Endothelial cell of umbilical vein (primary cell): Measurements from ENCODE around the gene EML1. TPM values are rescaled to one million over a fixed set of nuclear protein-coding genes. Genes with fewer than 3 reads are reported as not detected.

ENCODE experiments used
- BruUV-seq: library from RNA; stranded (reverse); fragments of 400-500 nt; replicated peaks from 2 replicates; lab custom pipeline; 2021; lab: Mats Ljungman, UMichigan
- CTCF ChIA-PET: fragments of 300-600, 350-600 bp; sonication (Branson Sonifier 250); formaldehyde crosslinking; loops from one replicate; lab custom pipeline; 2021; ENCODE audit warnings: antibody characterized with exemption, inconsistent platforms; lab: Charles Lee
- POLR2A ChIA-PET: fragments of 300-600, 350-600 bp; sonication (Branson Sonifier 250); formaldehyde crosslinking; loops from one replicate; lab custom pipeline; 2021; ENCODE audit warnings: antibody characterized with exemption, inconsistent platforms; lab: Charles Lee
- DNase-seq: peaks from one replicate; pipeline ENCODE4 v3.0.0-alpha.2; 2011; ENCODE audit warnings: low read depth, low spot score
- FAIRE-seq: peaks from 2 replicates; lab custom pipeline; 2011; peaks lifted over from hg19 to GRCh38; lab: Jason Lieb, UNC
- H2AFZ ChIP-seq: 2 replicates; pipeline ENCODE4 v1.6.0; 2012; ENCODE audit warnings: low read depth, low read length, control low read depth, inconsistent platforms
- H3K27ac ChIP-seq: 2 replicates; pipeline ENCODE4 v1.5.1; 2011; ENCODE audit warnings: low read depth, mild to moderate bottlenecking, control low read depth, low read length, moderate library complexity; ENCODE audit not compliant: insufficient read depth
- H3K27me3 ChIP-seq, 2 experiments: 2 replicates each; pipeline versions ENCODE4 v1.6.0 to v1.6.1; 2011; ENCODE audit warnings: low read length in 2 of 2, mixed read lengths in 1 of 2; ENCODE audit not compliant: control insufficient read depth in 2 of 2, insufficient read depth in 2 of 2
- H3K36me3 ChIP-seq, 2 experiments: 2 replicates in 1 of 2; 3 replicates in 1 of 2; pipeline ENCODE4 v1.5.1; 2011; ENCODE audit warnings: low read length in 2 of 2, mild to moderate bottlenecking in 1 of 2, moderate library complexity in 1 of 2; ENCODE audit not compliant: control insufficient read depth in 2 of 2, insufficient read depth in 2 of 2; ENCODE audit errors: extremely low read depth in 1 of 2
- H3K4me1 ChIP-seq: 3 replicates; pipeline ENCODE4 v1.5.1; 2011; ENCODE audit warnings: mild to moderate bottlenecking, low read length; ENCODE audit not compliant: control insufficient read depth, insufficient read depth; ENCODE audit errors: extremely low read depth
- H3K4me2 ChIP-seq: 2 replicates; pipeline ENCODE4 v1.6.1; 2011; ENCODE audit warnings: low read length, control low read depth, mixed read lengths; ENCODE audit not compliant: insufficient read depth
- H3K4me3 ChIP-seq, 3 experiments: fragments of 200-600 bp in 1 of 3; sonication (generic), shearing (Covaris generic) in 1 of 3; replicated peaks in 1 of 3; 2 replicates each; pipeline ENCODE4 v1.5.1; 2011 to 2016; ENCODE audit warnings: control low read depth in 3 of 3, low read length in 3 of 3, mild to moderate bottlenecking in 2 of 3, inconsistent platforms in 1 of 3, low read depth in 1 of 3, moderate library complexity in 1 of 3; ENCODE audit not compliant: insufficient read depth in 1 of 3
- H3K79me2 ChIP-seq: 2 replicates; pipeline ENCODE4 v1.6.0; 2012; ENCODE audit warnings: low read length, inconsistent platforms; ENCODE audit not compliant: control insufficient read depth, insufficient read depth
- H3K9ac ChIP-seq: replicated peaks from 2 replicates; pipeline ENCODE3; 2011; ENCODE audit warnings: low read length, control low read depth; ENCODE audit not compliant: insufficient read depth; ENCODE audit errors: extremely low read depth
- H3K9me1 ChIP-seq: replicated peaks from 3 replicates; pipeline ENCODE4 v1.6.0; 2011; ENCODE audit warnings: mild to moderate bottlenecking, low read length; ENCODE audit not compliant: control insufficient read depth, insufficient read depth; ENCODE audit errors: extremely low read depth
- H3K9me3 ChIP-seq: replicated peaks from 2 replicates; pipeline ENCODE4 v1.5.1; 2012; ENCODE audit warnings: low read length, inconsistent platforms; ENCODE audit not compliant: control insufficient read depth, insufficient read depth
- H4K20me1 ChIP-seq: replicated peaks from 2 replicates; pipeline ENCODE3; 2011; ENCODE audit warnings: mild to moderate bottlenecking, low read length; ENCODE audit not compliant: control insufficient read depth, insufficient read depth; ENCODE audit errors: extremely low read depth
- EZH2 ChIP-seq: IDR thresholded peaks from 2 replicates; pipeline ENCODE4 v1.6.1; 2012; ENCODE audit warnings: borderline replicate concordance, low read depth, mild to moderate bottlenecking, moderate library complexity, low read length, inconsistent platforms; ENCODE audit not compliant: severe bottlenecking
- FOS ChIP-seq: IDR thresholded peaks from 2 replicates; pipeline ENCODE4 v1.6.1; 2011; ENCODE audit warnings: mild to moderate bottlenecking, low read length, moderate library complexity, borderline replicate concordance; ENCODE audit not compliant: insufficient read depth
- GATA2 ChIP-seq: IDR thresholded peaks from 2 replicates; pipeline ENCODE4 v1.7.0; 2011; ENCODE audit warnings: low read depth, mild to moderate bottlenecking, moderate library complexity, mixed read lengths, low read length; ENCODE audit not compliant: insufficient read length, insufficient read depth
- JUN ChIP-seq: IDR thresholded peaks from 2 replicates; pipeline ENCODE4 v1.6.1; 2011; ENCODE audit warnings: borderline replicate concordance, low read depth; ENCODE audit not compliant: insufficient read length, insufficient read depth
- MYC ChIP-seq: IDR thresholded peaks from one replicate; pipeline ENCODE4 v1.6.1; 2011; ENCODE audit warnings: mild to moderate bottlenecking, low read depth, low read length
- POLR2A ChIP-seq: IDR thresholded peaks from 2 replicates; pipeline ENCODE4 v1.6.1; 2012; ENCODE audit warnings: low read depth, mild to moderate bottlenecking, control low read depth, low read length
- POLR2AphosphoS5 ChIP-seq: IDR thresholded peaks from 2 replicates; pipeline ENCODE4 v1.6.1; 2012; ENCODE audit warnings: low read depth, mild to moderate bottlenecking, control low read depth, low read length, moderate library complexity; ENCODE audit not compliant: insufficient read depth
- dilution Hi-C: fragments of 300-500 bp; cut with MboI; formaldehyde crosslinking; loops from one replicate; pipeline ENCODE4 v1.15.0; 2019; ENCODE audit warnings: low sequenced_read_pairs; ENCODE audit not compliant: extremely low pct_ligation_motif_present
- intact Hi-C: fragments of 100-400 bp; cut with micrococcal nuclease; formaldehyde crosslinking; loops from one replicate; pipeline ENCODE4 v1.10.0; 2022
- polyA plus RNA-seq, 4 experiments: library from polyadenylated mRNA; depleted of rRNA in 3 of 4; stranded (reverse) in 3 of 4; unstranded in 1 of 4; fragments of >200 nt; gene quantifications; 2 replicates each; pipeline versions ENCODE4 v1.2.1 to v1.2.3, GENCODE V29; 2011 to 2012; ENCODE audit warnings: missing spikeins in 1 of 4
- total RNA-seq: library from RNA; stranded (reverse); gene quantifications from 2 replicates; pipeline ENCODE4 v1.2.3, GENCODE V29; 2021
- TF ChIP-seq, protein P1 (sequence below), 2 donors: IDR thresholded peaks; 1 replicate in 1 of 2; 2 replicates in 1 of 2; pipeline ENCODE4 v1.5.1; 2011; ENCODE audit warnings: low read length in 2 of 2, mild to moderate bottlenecking in 2 of 2, moderate library complexity in 2 of 2, control low read depth in 1 of 2, inconsistent platforms in 1 of 2, low read depth in 1 of 2; ENCODE audit not compliant: insufficient read depth in 1 of 2; ENCODE audit errors: extremely low read depth in 1 of 2
- TF ChIP-seq, protein P2 (sequence below): IDR thresholded peaks from 2 replicates; pipeline ENCODE4 v1.6.1; 2011; ENCODE audit not compliant: insufficient read depth, insufficient read length

Gene EML1
- total and polyA plus RNA-seq, 2 donors (not counting 3 experiments of a cell fraction or from before 2014, with no cell fraction given), result 22.9 to 33.0 TPM

DNA sequence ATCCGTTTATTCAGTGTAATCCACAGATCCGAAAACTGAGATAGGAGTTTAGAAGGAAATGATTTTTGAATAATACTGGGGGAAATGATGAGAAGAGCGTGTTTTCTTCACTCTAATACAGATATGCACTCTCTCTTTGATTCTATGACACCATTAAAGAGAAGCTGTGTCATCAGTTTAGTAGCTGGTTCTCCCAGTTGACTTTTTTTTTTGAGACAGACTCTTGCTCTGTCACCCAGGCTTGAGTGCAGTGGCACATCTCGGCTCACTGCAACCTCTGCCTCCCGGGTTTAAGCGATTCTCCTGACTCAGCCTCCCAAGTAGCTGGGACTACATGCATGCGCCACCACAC lies 48.4 kb upstream of the EML1 start:
- intact Hi-C loops, result no loop called here
- dilution Hi-C loops, result no loop called here
- no peak for DNase-seq
- Histone ChIP-seq H3K4me3 (no peak overlapping the region), H3K4me1 (peaks cover 28% of the 10 kb centered on the region), H2AFZ (no peak overlapping the region), H3K27me3 (no peaks in the 10 kb centered on the region), H3K4me2 (no peak overlapping the region), H3K9me1 (no peaks in the 10 kb centered on the region), H3K36me3 (peaks cover 0 to 3% of the 10 kb centered on the region in 2 experiments), H3K9ac (no peak overlapping the region), H3K9me3 (no peaks in the 10 kb centered on the region), H3K27ac (no peak overlapping the region), H4K20me1 (no peaks in the 10 kb centered on the region), H3K79me2 (no peaks in the 10 kb centered on the region)
- no peak for FAIRE-seq
- BruUV-seq, result no TSS peak
- POLR2A ChIA-PET, result no interaction called here
- TF ChIP-seq MYC, result no peak
- TF ChIP-seq EZH2, result no peak
- TF ChIP-seq JUN, result no peak
- TF ChIP-seq FOS, result no peak
- TF ChIP-seq, protein P1, sequence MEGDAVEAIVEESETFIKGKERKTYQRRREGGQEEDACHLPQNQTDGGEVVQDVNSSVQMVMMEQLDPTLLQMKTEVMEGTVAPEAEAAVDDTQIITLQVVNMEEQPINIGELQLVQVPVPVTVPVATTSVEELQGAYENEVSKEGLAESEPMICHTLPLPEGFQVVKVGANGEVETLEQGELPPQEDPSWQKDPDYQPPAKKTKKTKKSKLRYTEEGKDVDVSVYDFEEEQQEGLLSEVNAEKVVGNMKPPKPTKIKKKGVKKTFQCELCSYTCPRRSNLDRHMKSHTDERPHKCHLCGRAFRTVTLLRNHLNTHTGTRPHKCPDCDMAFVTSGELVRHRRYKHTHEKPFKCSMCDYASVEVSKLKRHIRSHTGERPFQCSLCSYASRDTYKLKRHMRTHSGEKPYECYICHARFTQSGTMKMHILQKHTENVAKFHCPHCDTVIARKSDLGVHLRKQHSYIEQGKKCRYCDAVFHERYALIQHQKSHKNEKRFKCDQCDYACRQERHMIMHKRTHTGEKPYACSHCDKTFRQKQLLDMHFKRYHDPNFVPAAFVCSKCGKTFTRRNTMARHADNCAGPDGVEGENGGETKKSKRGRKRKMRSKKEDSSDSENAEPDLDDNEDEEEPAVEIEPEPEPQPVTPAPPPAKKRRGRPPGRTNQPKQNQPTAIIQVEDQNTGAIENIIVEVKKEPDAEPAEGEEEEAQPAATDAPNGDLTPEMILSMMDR (IDR thresholded peaks at IDR 0.05; ENCODE audit: extremely low read depth in 1 of 2, insufficient read depth in 1 of 2, low read depth in 1 of 2, low read length in 2 of 2), result no peak
- TF ChIP-seq GATA2, result no peak
- no peak for TF ChIP-seq POLR2AphosphoS5
- TF ChIP-seq, protein P2, sequence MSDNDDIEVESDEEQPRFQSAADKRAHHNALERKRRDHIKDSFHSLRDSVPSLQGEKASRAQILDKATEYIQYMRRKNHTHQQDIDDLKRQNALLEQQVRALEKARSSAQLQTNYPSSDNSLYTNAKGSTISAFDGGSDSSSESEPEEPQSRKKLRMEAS, result no peak
- TF ChIP-seq POLR2A, result no peak
- CTCF ChIA-PET, result interaction anchor here (0.5 to 1.4 kb wide), 5 partner anchors 9 to 216 kb away, joined by 3 to 7 read pairs (median 3); no protein-coding TSS in a partner anchor
